Trophoblast cell (in vitro differentiated cells and primary cell): ENCODE data around the gene TCEA3.

Experiments
- DNase-seq, 2 donors: peaks; one replicate each; pipeline ENCODE4 v3.0.0-alpha.2; 2016
- H2AFZ ChIP-seq: 2 replicates; pipeline ENCODE4 v1.6.1; 2013; ENCODE audit warnings: low read length, moderate library complexity, mild to moderate bottlenecking; ENCODE audit not compliant: insufficient read depth, poor library complexity
- H2AK5ac ChIP-seq: 2 replicates; pipeline ENCODE4 v1.6.1; 2013; ENCODE audit warnings: mild to moderate bottlenecking, low read length
- H2BK120ac ChIP-seq: 2 replicates; pipeline ENCODE4 v1.6.1; 2013; ENCODE audit warnings: low read length, mild to moderate bottlenecking, moderate library complexity; ENCODE audit not compliant: insufficient read depth, poor library complexity
- H2BK12ac ChIP-seq: 2 replicates; pipeline ENCODE4 v1.6.1; 2013; ENCODE audit warnings: mild to moderate bottlenecking, low read length, moderate library complexity
- H2BK5ac ChIP-seq: 2 replicates; pipeline ENCODE4 v1.6.1; 2013; ENCODE audit warnings: low read length, low read depth, moderate library complexity, mild to moderate bottlenecking; ENCODE audit not compliant: poor library complexity
- H3K14ac ChIP-seq: 2 replicates; pipeline ENCODE4 v1.6.1; 2013; ENCODE audit warnings: mild to moderate bottlenecking, low read length
- H3K18ac ChIP-seq: 2 replicates; pipeline ENCODE4 v1.6.1; 2013; ENCODE audit warnings: mild to moderate bottlenecking, low read length
- H3K23ac ChIP-seq: 2 replicates; pipeline ENCODE4 v1.6.1; 2013; ENCODE audit warnings: low read length
- H3K27ac ChIP-seq: 2 replicates; pipeline ENCODE4 v1.5.1; 2013; ENCODE audit warnings: low read depth, mild to moderate bottlenecking, inconsistent platforms, low read length, moderate library complexity
- H3K27me3 ChIP-seq: 2 replicates; pipeline ENCODE4 v1.6.1; 2013; ENCODE audit warnings: inconsistent platforms, mild to moderate bottlenecking, low read length, moderate library complexity; ENCODE audit not compliant: insufficient read depth
- H3K36me3 ChIP-seq, 2 experiments: 1 replicate in 1 of 2; 2 replicates in 1 of 2; pipeline ENCODE4 v1.6.1; 2013; ENCODE audit warnings: low read length in 2 of 2, mild to moderate bottlenecking in 2 of 2, moderate library complexity in 1 of 2; ENCODE audit not compliant: insufficient read depth in 2 of 2, control insufficient read depth in 1 of 2
- H3K4ac ChIP-seq: 2 replicates; pipeline ENCODE4 v1.6.1; 2013; ENCODE audit warnings: low read depth, mild to moderate bottlenecking, low read length, moderate library complexity
- H3K4me1 ChIP-seq, 2 experiments: 1 replicate in 1 of 2; 2 replicates in 1 of 2; pipeline ENCODE4 v1.6.1; 2013; ENCODE audit warnings: low read length in 2 of 2, mild to moderate bottlenecking in 2 of 2, moderate library complexity in 1 of 2; ENCODE audit not compliant: insufficient read depth in 2 of 2, control insufficient read depth in 1 of 2
- H3K4me2 ChIP-seq: 2 replicates; pipeline ENCODE4 v1.6.1; 2013; ENCODE audit warnings: inconsistent platforms, mild to moderate bottlenecking, low read length, moderate library complexity
- H3K4me3 ChIP-seq: 2 replicates; pipeline ENCODE4 v1.5.1; 2013; ENCODE audit warnings: mild to moderate bottlenecking, low read depth, low read length, inconsistent platforms
- H3K79me1 ChIP-seq: one replicate; pipeline ENCODE4 v1.6.1; 2013; ENCODE audit warnings: low read length
- H3K79me2 ChIP-seq: 2 replicates; pipeline ENCODE4 v1.6.1; 2013; ENCODE audit warnings: low read length, mild to moderate bottlenecking; ENCODE audit not compliant: control insufficient read depth, insufficient read depth, poor library complexity
- H3K9ac ChIP-seq: 2 replicates; pipeline ENCODE4 v1.6.1; 2013; ENCODE audit warnings: mild to moderate bottlenecking, low read length
- H3K9me3 ChIP-seq: 2 replicates; pipeline ENCODE4 v1.6.1; 2013; ENCODE audit warnings: low read depth, mild to moderate bottlenecking, control low read depth, inconsistent platforms, low read length; ENCODE audit not compliant: insufficient read depth
- H4K12ac ChIP-seq: 2 replicates; pipeline ENCODE4 v1.6.1; 2013; ENCODE audit warnings: low read depth, mild to moderate bottlenecking, low read length, moderate library complexity
- H4K8ac ChIP-seq: 2 replicates; pipeline ENCODE4 v1.6.1; 2013; ENCODE audit warnings: low read depth, mild to moderate bottlenecking, low read length, moderate library complexity
- H4K91ac ChIP-seq: one replicate; pipeline ENCODE4 v1.6.1; 2013; ENCODE audit warnings: low read depth, mild to moderate bottlenecking, low read length, moderate library complexity
- whole genome bisulfite sequencing: extraction: QIAGEN DNeasy Blood & Tissue Kit; methylation state at CpG from one replicate; pipeline ENCODE4 v1.1.7; 2013; ENCODE audit warnings: missing lambda C conversion rate; ENCODE audit not compliant: insufficient read length, insufficient coverage; ENCODE audit errors: extremely low coverage; 5-methylcytosine and 5-hydroxymethylcytosine counted together

The TCEA3 gene

DNA sequence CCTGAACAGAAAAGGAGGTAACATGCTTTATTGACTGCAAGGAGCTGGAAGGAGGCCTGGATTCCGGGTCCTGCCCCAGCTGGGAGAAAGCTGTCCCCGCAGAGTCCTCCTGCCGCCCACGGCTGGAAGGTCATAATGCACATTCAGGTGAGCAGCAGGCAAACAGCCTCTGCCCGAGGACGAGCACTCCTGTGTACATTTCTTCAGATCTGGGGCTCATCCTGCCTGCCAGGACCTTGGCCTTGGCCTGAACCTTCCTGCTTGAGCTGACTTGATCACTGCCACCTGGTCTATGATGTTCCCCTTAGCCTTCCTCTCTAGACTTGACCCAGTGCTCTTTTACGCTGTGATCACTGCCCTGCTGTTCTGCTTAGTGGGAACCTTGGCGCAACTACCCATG lies 37.1 kb downstream of the TCEA3 start:
- WGBS = no CpG with 5 or more reads among the region's 8 CpGs
- Histone ChIP-seq H3K23ac (no peak overlapping the region), H2BK12ac (no peak overlapping the region), H3K79me2 (no peaks in the 10 kb centered on the region), H3K79me1 (peaks cover 6% of the 10 kb centered on the region), H2BK5ac (no peak overlapping the region), H3K36me3 (no peaks in the 10 kb centered on the region), H4K91ac (no peak overlapping the region), H3K18ac (no peak overlapping the region), H3K27me3 (no peaks in the 10 kb centered on the region), H3K4me3 (no peak overlapping the region), H3K9me3 (peaks cover 5% of the 10 kb centered on the region), H3K4me2 (no peak overlapping the region), H4K8ac (no peak overlapping the region), H4K12ac (no peak overlapping the region), H3K27ac (no peak overlapping the region), H3K9ac (no peak overlapping the region), H2BK120ac (no peak overlapping the region), H2AFZ (no peak overlapping the region), H3K4ac (no peak overlapping the region), H3K4me1 (peaks cover 16 to 17% of the 10 kb centered on the region in 2 experiments), H3K14ac (no peak overlapping the region), H2AK5ac (no peak overlapping the region)
- DNase-seq = no peak

DNA sequence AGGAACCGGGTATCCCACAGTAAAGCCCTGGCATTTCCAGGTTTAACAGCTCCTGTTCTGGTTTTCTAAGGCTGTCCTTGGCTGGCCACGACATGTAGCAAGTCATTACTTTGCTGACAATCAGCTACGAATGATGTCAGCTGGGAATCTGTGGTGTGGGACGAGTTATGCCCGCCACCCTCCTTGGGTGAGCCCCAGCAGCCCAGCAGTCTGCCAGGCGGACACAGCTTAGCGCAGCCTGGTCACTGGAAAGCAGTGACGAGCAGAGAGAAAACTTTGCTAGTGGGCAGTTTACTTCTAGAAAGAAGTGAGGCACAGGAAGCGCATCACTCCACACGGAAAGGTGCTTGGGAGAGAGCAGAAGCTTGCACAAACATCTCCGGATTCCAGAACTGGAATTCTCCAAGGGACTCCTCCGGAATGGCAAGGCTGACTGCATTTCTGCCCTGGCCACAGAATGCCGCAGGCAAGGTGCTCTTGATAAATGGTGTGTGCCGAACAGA lies 39.4 kb downstream of the TCEA3 start:
- no peaks in the 10 kb centered on the region for H3K36me3 ChIP-seq
- H3K4ac ChIP-seq = no peak overlapping the region
- no CpG with 5 or more reads among the region's 14 CpGs for WGBS
- peaks cover 16 to 19% of the 10 kb centered on the region in 2 experiments for H3K4me1 ChIP-seq
- peaks cover 1% of the 10 kb centered on the region for H3K9me3 ChIP-seq
- H4K12ac ChIP-seq = no peak overlapping the region
- no peaks in the 10 kb centered on the region for H3K79me2 ChIP-seq
- H4K8ac ChIP-seq = peak overlapping the region; percentile 68
- peaks cover 6% of the 10 kb centered on the region for H3K79me1 ChIP-seq
- peak overlapping the region; percentile 71 for H2BK120ac ChIP-seq
- H2BK5ac ChIP-seq = peak overlapping the region; percentile 80
- peak overlapping the region; percentile 28 for H2BK12ac ChIP-seq
- H3K27me3 ChIP-seq = no peaks in the 10 kb centered on the region
- H2AFZ ChIP-seq = peak overlapping the region; percentile 23
- H3K4me2 ChIP-seq = peak overlapping the region; percentile 37
- peak overlapping the region; percentile 68 for H4K91ac ChIP-seq
- DNase-seq = peak; percentile 99 to 100
- H2AK5ac ChIP-seq = peak overlapping the region; percentile 44
- H3K23ac ChIP-seq = no peak overlapping the region
- peak overlapping the region; percentile 24 for H3K14ac ChIP-seq
- H3K4me3 ChIP-seq = no peak overlapping the region
- no peak overlapping the region for H3K9ac ChIP-seq
- H3K27ac ChIP-seq = peak overlapping the region; percentile 71
- peak overlapping the region; percentile 62 for H3K18ac ChIP-seq

DNA sequence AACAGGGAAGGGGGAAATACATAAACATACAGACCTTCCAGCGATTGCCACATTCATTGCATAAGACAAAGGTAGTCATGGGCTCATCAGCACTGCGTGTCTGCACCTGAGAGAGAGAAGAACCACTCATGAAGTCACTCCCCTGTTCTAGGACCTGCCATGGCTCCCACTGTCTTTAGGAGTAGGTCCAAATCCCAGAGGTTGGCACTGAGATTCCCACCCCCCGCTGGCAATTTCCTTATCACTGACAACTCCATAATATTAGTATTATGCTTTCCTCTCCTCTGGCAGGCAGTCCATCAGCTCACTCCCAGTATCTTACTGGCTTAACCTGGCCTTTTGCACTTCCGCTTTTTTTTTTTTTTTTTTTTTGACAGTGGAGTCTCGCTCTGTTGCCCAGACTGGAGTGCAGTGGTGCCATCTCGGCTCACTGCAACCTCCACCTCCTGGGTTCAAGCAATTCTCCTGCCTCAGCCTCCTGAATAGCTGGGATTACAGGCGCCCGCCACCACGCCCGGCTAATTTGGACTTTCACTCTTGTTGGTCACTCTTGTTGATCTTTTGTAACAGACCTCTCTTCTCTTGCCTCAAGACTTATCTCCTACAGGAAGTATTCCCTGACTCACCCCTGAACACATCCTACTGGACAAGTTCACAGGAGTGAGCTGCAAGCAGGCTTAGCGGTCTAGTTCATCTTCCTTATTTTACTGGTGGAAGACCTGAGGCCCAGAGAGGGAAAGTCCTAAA lies 40.1 kb downstream of the TCEA3 start:
- no peaks in the 10 kb centered on the region for H3K27me3 ChIP-seq
- no peak overlapping the region for H3K9ac ChIP-seq
- H3K9me3 ChIP-seq = peaks cover 1% of the 10 kb centered on the region
- H3K36me3 ChIP-seq = no peaks in the 10 kb centered on the region
- H4K91ac ChIP-seq = no peak overlapping the region
- no peak overlapping the region for H4K8ac ChIP-seq
- WGBS = no CpG with 5 or more reads among the region's 11 CpGs
- no peak overlapping the region for H2BK120ac ChIP-seq
- no peak overlapping the region for H2BK12ac ChIP-seq
- no peak overlapping the region for H3K4me2 ChIP-seq
- H3K4me3 ChIP-seq = no peak overlapping the region
- H3K14ac ChIP-seq = no peak overlapping the region
- H2BK5ac ChIP-seq = no peak overlapping the region
- H3K4ac ChIP-seq = no peak overlapping the region
- H2AK5ac ChIP-seq = no peak overlapping the region
- no peak overlapping the region for H4K12ac ChIP-seq
- peaks cover 8% of the 10 kb centered on the region for H3K79me1 ChIP-seq
- peak; percentile 82 to 90 for DNase-seq
- H3K18ac ChIP-seq = no peak overlapping the region
- no peak overlapping the region for H3K27ac ChIP-seq
- peaks cover 16 to 19% of the 10 kb centered on the region in 2 experiments for H3K4me1 ChIP-seq
- H2AFZ ChIP-seq = no peak overlapping the region
- H3K23ac ChIP-seq = no peak overlapping the region
- H3K79me2 ChIP-seq = no peaks in the 10 kb centered on the region

DNA sequence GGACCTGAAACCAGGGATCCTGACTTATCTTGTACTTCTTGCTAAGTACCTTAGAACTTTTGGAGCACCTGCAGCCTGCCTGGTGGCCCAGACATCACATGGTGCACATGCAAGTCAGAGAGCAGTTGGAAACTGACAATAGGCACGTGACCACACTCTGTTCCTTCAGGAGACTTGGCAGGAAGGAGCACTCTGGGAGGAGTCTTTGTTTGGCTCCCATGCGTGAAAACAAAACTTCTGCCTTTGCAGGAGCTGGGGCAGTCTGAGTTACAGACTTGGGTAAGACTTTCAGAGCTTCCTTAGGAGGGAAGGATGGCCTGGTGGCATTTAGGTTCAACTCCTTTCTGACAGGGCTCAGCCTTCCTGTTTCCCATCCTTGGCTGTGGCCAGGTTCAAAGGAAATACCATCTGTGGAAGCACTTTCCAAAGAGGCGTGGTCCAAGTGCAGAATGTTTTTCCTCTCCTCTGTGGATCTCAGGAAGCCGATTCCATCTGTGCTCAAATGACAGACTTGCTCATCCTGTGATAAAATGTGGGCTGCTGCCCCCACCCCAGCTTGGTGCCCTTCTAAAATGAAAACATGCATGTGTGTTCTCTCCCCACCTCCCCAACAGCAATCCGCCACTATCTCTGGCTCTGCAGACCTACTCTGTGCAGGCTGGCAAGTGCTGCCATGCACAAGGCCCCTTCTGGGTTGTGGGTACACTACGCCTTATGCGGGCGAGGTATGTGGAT lies 40.8 kb downstream of the TCEA3 start:
- no peaks in the 10 kb centered on the region for H3K79me2 ChIP-seq
- no peak overlapping the region for H2BK5ac ChIP-seq
- no peak overlapping the region for H3K23ac ChIP-seq
- peaks cover 16 to 19% of the 10 kb centered on the region in 2 experiments for H3K4me1 ChIP-seq
- no peak overlapping the region for H2AFZ ChIP-seq
- H3K9ac ChIP-seq = no peak overlapping the region
- no peak overlapping the region for H3K4me3 ChIP-seq
- H4K8ac ChIP-seq = no peak overlapping the region
- WGBS = no CpG with 5 or more reads among the region's 8 CpGs
- no peaks in the 10 kb centered on the region for H3K27me3 ChIP-seq
- no peak overlapping the region for H2BK12ac ChIP-seq
- H3K9me3 ChIP-seq = peaks cover 1% of the 10 kb centered on the region
- peaks cover 8% of the 10 kb centered on the region for H3K79me1 ChIP-seq
- H3K27ac ChIP-seq = no peak overlapping the region
- H4K12ac ChIP-seq = no peak overlapping the region
- no peak overlapping the region for H3K18ac ChIP-seq
- DNase-seq = peak in 1 of 2 donors; percentile 48
- no peak overlapping the region for H3K4me2 ChIP-seq
- H3K36me3 ChIP-seq = no peaks in the 10 kb centered on the region
- peak overlapping the region; percentile 10 for H2BK120ac ChIP-seq
- no peak overlapping the region for H2AK5ac ChIP-seq
- no peak overlapping the region for H3K14ac ChIP-seq
- no peak overlapping the region for H3K4ac ChIP-seq
- H4K91ac ChIP-seq = no peak overlapping the region
